Measurements from ENCODE around the gene EFNA1. TPM values are rescaled to one million over a fixed set of nuclear protein-coding genes. Genes with fewer than 3 reads are reported as not detected.
A peak's percentile ranks its signal among the peaks of the same experiment; 100 is the strongest.

EFNA1 gene
- total RNA-seq, 1 donor from 2014 or later: 22.1 TPM

- peak; percentile 73 for DNase-seq (ENCODE audit: low spot score, unreplicated experiment)
- peak overlapping the region; percentile 50 for H3K27ac Mint-ChIP-seq
- peak overlapping the region; percentile 0 for H3K4me3 Mint-ChIP-seq (ENCODE audit: low read depth)
- TF ChIP-seq, protein P1, sequence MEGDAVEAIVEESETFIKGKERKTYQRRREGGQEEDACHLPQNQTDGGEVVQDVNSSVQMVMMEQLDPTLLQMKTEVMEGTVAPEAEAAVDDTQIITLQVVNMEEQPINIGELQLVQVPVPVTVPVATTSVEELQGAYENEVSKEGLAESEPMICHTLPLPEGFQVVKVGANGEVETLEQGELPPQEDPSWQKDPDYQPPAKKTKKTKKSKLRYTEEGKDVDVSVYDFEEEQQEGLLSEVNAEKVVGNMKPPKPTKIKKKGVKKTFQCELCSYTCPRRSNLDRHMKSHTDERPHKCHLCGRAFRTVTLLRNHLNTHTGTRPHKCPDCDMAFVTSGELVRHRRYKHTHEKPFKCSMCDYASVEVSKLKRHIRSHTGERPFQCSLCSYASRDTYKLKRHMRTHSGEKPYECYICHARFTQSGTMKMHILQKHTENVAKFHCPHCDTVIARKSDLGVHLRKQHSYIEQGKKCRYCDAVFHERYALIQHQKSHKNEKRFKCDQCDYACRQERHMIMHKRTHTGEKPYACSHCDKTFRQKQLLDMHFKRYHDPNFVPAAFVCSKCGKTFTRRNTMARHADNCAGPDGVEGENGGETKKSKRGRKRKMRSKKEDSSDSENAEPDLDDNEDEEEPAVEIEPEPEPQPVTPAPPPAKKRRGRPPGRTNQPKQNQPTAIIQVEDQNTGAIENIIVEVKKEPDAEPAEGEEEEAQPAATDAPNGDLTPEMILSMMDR (IDR thresholded peaks at IDR 0.05; ENCODE audit: unreplicated experiment): peak; percentile 92
- no peaks in the 10 kb centered on the region for H3K9me3 Mint-ChIP-seq (ENCODE audit: low read depth)
- H3K27me3 Mint-ChIP-seq: no peaks in the 10 kb centered on the region
- peaks cover 6% of the 10 kb centered on the region for H3K36me3 Mint-ChIP-seq (ENCODE audit: insufficient read depth)
- peaks cover 29% of the 10 kb centered on the region for H3K4me1 Mint-ChIP-seq (ENCODE audit: low read depth)
Measured at GRCh38 chr1:155176544-155177071, 48.9 kb downstream of the EFNA1 start.

GRCh38 chr1:155177192-155177917 is 49.7 kb downstream of the EFNA1 start:
- DNase-seq (ENCODE audit: low spot score, unreplicated experiment): no peak
- no peak overlapping the region for H3K27ac Mint-ChIP-seq
- TF ChIP-seq, protein P1 (IDR thresholded peaks at IDR 0.05; ENCODE audit: unreplicated experiment): no peak
- H3K4me3 Mint-ChIP-seq (ENCODE audit: low read depth): no peak overlapping the region
- peaks cover 26% of the 10 kb centered on the region for H3K4me1 Mint-ChIP-seq (ENCODE audit: low read depth)
- H3K9me3 Mint-ChIP-seq (ENCODE audit: low read depth): no peaks in the 10 kb centered on the region
- H3K36me3 Mint-ChIP-seq (ENCODE audit: insufficient read depth): peaks cover 9% of the 10 kb centered on the region
- no peaks in the 10 kb centered on the region for H3K27me3 Mint-ChIP-seq

- TF ChIP-seq, protein P1 (IDR thresholded peaks at IDR 0.05; ENCODE audit: unreplicated experiment): no peak
- H3K27me3 Mint-ChIP-seq: no peaks in the 10 kb centered on the region
- H3K4me1 Mint-ChIP-seq (ENCODE audit: low read depth): peaks cover 23% of the 10 kb centered on the region
- H3K36me3 Mint-ChIP-seq (ENCODE audit: insufficient read depth): peaks cover 9% of the 10 kb centered on the region
- no peak overlapping the region for H3K27ac Mint-ChIP-seq
- H3K9me3 Mint-ChIP-seq (ENCODE audit: low read depth): no peaks in the 10 kb centered on the region
- no peak overlapping the region for H3K4me3 Mint-ChIP-seq (ENCODE audit: low read depth)
- DNase-seq (ENCODE audit: low spot score, unreplicated experiment): no peak
Measured at GRCh38 chr1:155177918-155178281, 50.2 kb downstream of the EFNA1 start.

DNA sequence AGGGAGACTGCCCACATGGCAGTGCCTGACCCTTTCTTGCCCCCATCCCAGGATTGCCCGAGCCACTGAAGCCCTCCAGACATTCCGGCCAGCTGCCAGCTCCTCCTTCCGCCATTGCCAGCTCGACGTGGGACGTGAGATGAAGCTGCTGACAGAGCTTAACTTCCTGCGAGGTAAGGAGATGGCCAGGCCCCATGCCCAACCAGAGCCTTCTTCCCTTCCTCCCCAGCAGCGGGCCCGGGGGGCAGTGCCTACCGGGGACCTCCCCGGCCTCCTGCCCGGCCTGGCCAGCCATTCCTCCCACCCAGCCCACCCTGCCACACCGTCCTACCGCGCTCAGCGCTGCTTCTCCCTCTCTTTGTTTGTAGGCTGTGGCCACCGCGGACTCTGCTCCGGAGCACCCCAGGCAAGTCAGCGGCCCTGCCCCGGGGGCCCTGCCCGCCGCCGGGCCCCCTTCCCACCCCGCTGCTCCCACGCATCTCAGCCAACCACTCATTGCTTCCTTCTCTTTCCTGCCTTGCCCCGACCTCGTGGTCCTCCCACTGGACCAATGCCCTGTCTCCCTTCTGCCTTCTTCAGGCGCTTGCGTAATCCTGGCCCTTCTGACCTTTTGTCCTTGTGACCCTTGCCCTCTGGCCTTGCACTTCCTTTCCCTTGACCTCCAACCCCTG is 50.9 kb downstream of the EFNA1 start:
- TF ChIP-seq, protein P1 (IDR thresholded peaks at IDR 0.05; ENCODE audit: unreplicated experiment): no peak
- Mint-ChIP-seq H3K9me3 (ENCODE audit: low read depth) (no peaks in the 10 kb centered on the region), H3K36me3 (ENCODE audit: insufficient read depth) (peaks cover 14% of the 10 kb centered on the region), H3K27me3 (no peaks in the 10 kb centered on the region), H3K4me3 (ENCODE audit: low read depth) (no peak overlapping the region), H3K27ac (no peak overlapping the region), H3K4me1 (ENCODE audit: low read depth) (peaks cover 17% of the 10 kb centered on the region)
- no peak for DNase-seq (ENCODE audit: low spot score, unreplicated experiment)

GRCh38 chr1:155179112-155180031 is 51.7 kb downstream of the EFNA1 start:
- Mint-ChIP-seq H3K27me3 (no peaks in the 10 kb centered on the region), H3K36me3 (ENCODE audit: insufficient read depth) (peaks cover 14% of the 10 kb centered on the region), H3K4me3 (ENCODE audit: low read depth) (no peak overlapping the region), H3K9me3 (ENCODE audit: low read depth) (no peaks in the 10 kb centered on the region), H3K27ac (no peak overlapping the region), H3K4me1 (ENCODE audit: low read depth) (peaks cover 14% of the 10 kb centered on the region)
- DNase-seq (ENCODE audit: low spot score, unreplicated experiment): no peak
- TF ChIP-seq, protein P1 (IDR thresholded peaks at IDR 0.05; ENCODE audit: unreplicated experiment): no peak

Measured in progenitor cell of endocrine pancreas (in vitro differentiated cells).